ENCODE data around the gene EIF4G3.

DNA sequence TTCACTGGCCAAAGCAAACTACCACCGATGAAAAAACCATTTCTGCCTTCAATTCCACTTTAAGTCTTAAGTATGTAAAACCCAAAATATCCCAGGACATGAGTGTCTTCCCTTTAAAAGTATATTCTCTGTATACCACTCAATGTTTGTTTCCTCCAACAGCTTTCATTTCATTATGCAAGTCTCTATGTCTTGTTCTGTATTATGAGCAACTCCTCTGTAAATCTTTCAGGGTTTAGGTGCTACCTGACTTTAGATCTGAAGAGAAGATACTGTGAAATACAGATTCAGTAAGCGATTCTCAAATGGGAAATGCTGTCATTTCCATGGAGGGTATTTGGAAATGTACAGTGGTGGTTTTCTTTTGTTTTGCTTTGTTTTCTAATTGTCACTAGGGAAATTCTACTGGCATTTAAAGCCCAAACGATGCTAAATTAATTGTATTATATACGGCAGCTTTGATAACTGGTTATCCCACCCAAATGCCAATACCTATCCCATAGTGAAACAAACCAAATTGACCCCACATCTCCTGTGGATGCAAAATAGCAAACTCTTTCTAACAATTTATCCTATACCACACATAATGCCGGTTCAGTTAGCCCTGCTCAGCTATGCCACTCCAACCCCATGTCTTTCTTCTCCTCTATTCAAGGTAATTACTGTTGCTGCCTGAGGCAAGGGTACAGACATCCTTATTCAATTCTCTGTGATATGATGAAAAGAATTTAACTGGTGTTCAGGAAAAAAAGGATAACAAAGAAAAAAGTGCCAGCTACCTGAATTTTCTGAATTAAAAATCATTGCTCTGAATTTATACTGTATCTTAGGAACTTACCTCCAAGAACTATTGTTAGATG is 182.8 kb downstream of the EIF4G3 start:
- no peak for TF ChIP-seq ZNF121 (CRISPR knock-in tag; conservative IDR thresholded peaks at IDR 0.05)
- no peak for TF ChIP-seq ZNF395 (CRISPR knock-in tag; IDR thresholded peaks at IDR 0.05)
- TF ChIP-seq TAF15 (IDR thresholded peaks at IDR 0.05; ENCODE audit: low read depth, low read length) = no peak
- no peak for TF ChIP-seq RAD51 (IDR thresholded peaks at IDR 0.05; ENCODE audit: borderline replicate concordance, low read depth)
- TF ChIP-seq KLF1 (tag; IDR thresholded peaks at IDR 0.05) = no peak
- no peak for TF ChIP-seq SPI1 (IDR thresholded peaks at IDR 0.05; ENCODE audit: borderline replicate concordance, low read depth, low read length)
- TF ChIP-seq TAF1 (IDR thresholded peaks at IDR 0.05; ENCODE audit: control insufficient read depth, extremely low read depth, insufficient read depth, low read length, severe bottlenecking) = no peak
- no peak for TF ChIP-seq ZNF512 (tag; IDR thresholded peaks at IDR 0.05)

Data from K562 (cell line).